H9 (cell line): ENCODE results near the gene FAM170B. TPM values are rescaled to one million over a fixed set of nuclear protein-coding genes. Genes with fewer than 3 reads are reported as not detected.

Experiments used
- DNase-seq: peaks from one replicate; pipeline ENCODE4 v3.0.0-alpha.2; 2017
- H2AFZ ChIP-seq: one replicate; pipeline ENCODE4 v1.6.1; 2013; ENCODE audit warnings: mild to moderate bottlenecking, low read length, control low read depth, moderate library complexity
- H2AK5ac ChIP-seq: 2 replicates; pipeline ENCODE4 v1.6.1; 2013; ENCODE audit warnings: low read length, control low read depth, mixed read lengths; ENCODE audit not compliant: insufficient read length
- H2BK120ac ChIP-seq: one replicate; pipeline ENCODE4 v1.6.1; 2013; ENCODE audit warnings: low read depth, mild to moderate bottlenecking, low read length, control low read depth, inconsistent platforms; ENCODE audit not compliant: poor library complexity, severe bottlenecking
- H2BK12ac ChIP-seq: 2 replicates; pipeline ENCODE4 v1.6.1; 2013; ENCODE audit warnings: low read length, control low read depth, mixed read lengths, low read depth; ENCODE audit not compliant: insufficient read length
- H2BK15ac ChIP-seq: 2 replicates; pipeline ENCODE4 v1.6.1; 2013; ENCODE audit warnings: low read depth, low read length, control low read depth
- H2BK20ac ChIP-seq: one replicate; pipeline ENCODE4 v1.6.1; 2013; ENCODE audit warnings: low read depth, mild to moderate bottlenecking, low read length, control low read depth, inconsistent platforms; ENCODE audit not compliant: poor library complexity, severe bottlenecking
- H2BK5ac ChIP-seq: 2 replicates; pipeline ENCODE4 v1.6.1; 2013; ENCODE audit warnings: low read length, control low read depth, mixed read lengths; ENCODE audit not compliant: insufficient read length
- H3K14ac ChIP-seq: 2 replicates; pipeline ENCODE4 v1.6.1; 2013; ENCODE audit warnings: low read length, control low read depth; ENCODE audit not compliant: insufficient read depth
- H3K18ac ChIP-seq: 2 replicates; pipeline ENCODE4 v1.6.1; 2013; ENCODE audit warnings: low read depth, mild to moderate bottlenecking, mixed read lengths, low read length, control low read depth; ENCODE audit not compliant: insufficient read length
- H3K23ac ChIP-seq: 2 replicates; pipeline ENCODE4 v1.6.1; 2013; ENCODE audit warnings: low read length, control low read depth, mixed read lengths, low read depth; ENCODE audit not compliant: insufficient read length
- H3K23me2 ChIP-seq: 2 replicates; pipeline ENCODE4 v1.6.1; 2013; ENCODE audit warnings: low read depth, mild to moderate bottlenecking, mixed read lengths, low read length, control low read depth; ENCODE audit not compliant: insufficient read length, poor library complexity, severe bottlenecking
- H3K27ac ChIP-seq: 2 replicates; pipeline ENCODE4 v1.5.1; 2013; ENCODE audit warnings: low read length, control low read depth, mixed read lengths, low read depth; ENCODE audit not compliant: insufficient read length
- H3K27me3 ChIP-seq: 2 replicates; pipeline ENCODE4 v1.6.1; 2013; ENCODE audit warnings: low read length, control low read depth, inconsistent platforms; ENCODE audit not compliant: insufficient read depth
- H3K4ac ChIP-seq: 2 replicates; pipeline ENCODE4 v1.6.1; 2013; ENCODE audit warnings: low read depth, mild to moderate bottlenecking, control low read depth, inconsistent platforms, low read length, moderate library complexity
- H3K4me1 ChIP-seq: 2 replicates; pipeline ENCODE4 v1.6.1; 2013; ENCODE audit warnings: low read length, control low read depth, inconsistent platforms; ENCODE audit not compliant: insufficient read depth
- H3K4me2 ChIP-seq: 2 replicates; pipeline ENCODE4 v1.6.1; 2013; ENCODE audit warnings: low read length, control low read depth, mixed read lengths; ENCODE audit not compliant: insufficient read length, insufficient read depth
- H3K56ac ChIP-seq: 2 replicates; pipeline ENCODE4 v1.6.1; 2013; ENCODE audit warnings: low read depth, mild to moderate bottlenecking, mixed read lengths, low read length, control low read depth; ENCODE audit not compliant: insufficient read length
- H3K79me1 ChIP-seq: 2 replicates; pipeline ENCODE4 v1.6.1; 2013; ENCODE audit warnings: low read depth, mild to moderate bottlenecking, moderate library complexity, low read length, control low read depth, inconsistent platforms; ENCODE audit not compliant: insufficient read depth, poor library complexity, severe bottlenecking
- H3K79me2 ChIP-seq: 2 replicates; pipeline ENCODE4 v1.6.1; 2013; ENCODE audit warnings: low read length, control low read depth, inconsistent platforms; ENCODE audit not compliant: insufficient read depth
- H3K9ac ChIP-seq: 2 replicates; pipeline ENCODE4 v1.6.1; 2013; ENCODE audit warnings: low read length, control low read depth, mixed read lengths; ENCODE audit not compliant: insufficient read length; ENCODE audit errors: extremely low read depth
- H3K9me3 ChIP-seq: one replicate; pipeline ENCODE4 v1.6.1; 2013; ENCODE audit warnings: low read depth, low read length, inconsistent platforms; ENCODE audit not compliant: control insufficient read depth
- H3T11ph ChIP-seq: one replicate; pipeline ENCODE4 v1.6.1; 2013; ENCODE audit warnings: mild to moderate bottlenecking, low read length, control low read depth, inconsistent platforms
- H4K20me1 ChIP-seq: one replicate; pipeline ENCODE4 v1.6.1; 2013; ENCODE audit not compliant: control insufficient read depth, insufficient read length, insufficient read depth
- H4K5ac ChIP-seq: 2 replicates; pipeline ENCODE4 v1.6.1; 2013; ENCODE audit warnings: low read depth, mild to moderate bottlenecking, mixed read lengths, low read length, control low read depth; ENCODE audit not compliant: insufficient read length
- H4K8ac ChIP-seq: replicated peaks from 2 replicates; pipeline ENCODE4 v1.6.1; 2013; ENCODE audit warnings: low read length, control low read depth, mixed read lengths, low read depth; ENCODE audit not compliant: insufficient read length
- H4K91ac ChIP-seq: 2 replicates; pipeline ENCODE4 v1.6.1; 2013; ENCODE audit warnings: low read depth, mild to moderate bottlenecking, moderate library complexity, mixed read lengths, low read length, control low read depth; ENCODE audit not compliant: insufficient read length
- H3K27ac Mint-ChIP-seq, 3 experiments: 2 replicates in 2 of 3; 3 replicates in 1 of 3; pipeline ENCODE4 v1.8.0; 2020 to 2021; ENCODE audit warnings: mixed read lengths in 3 of 3, mild to moderate bottlenecking in 1 of 3, moderate library complexity in 1 of 3
- H3K27me3 Mint-ChIP-seq: 2 replicates; pipeline ENCODE4 v1.8.0; 2021; ENCODE audit warnings: low read depth, mild to moderate bottlenecking, moderate library complexity, mixed read lengths
- H3K36me3 Mint-ChIP-seq, 3 experiments: 2 replicates in 2 of 3; 3 replicates in 1 of 3; pipeline ENCODE4 v1.8.0; 2020 to 2021; ENCODE audit warnings: low read depth in 3 of 3, mixed read lengths in 3 of 3; ENCODE audit not compliant: insufficient read depth in 1 of 3
- H3K4me1 Mint-ChIP-seq, 2 experiments: 2 replicates each; pipeline ENCODE4 v1.8.0; 2020; ENCODE audit warnings: mixed read lengths in 2 of 2
- H3K4me3 Mint-ChIP-seq, 2 experiments: 2 replicates in 1 of 2; 3 replicates in 1 of 2; pipeline ENCODE4 v1.8.0; 2020 to 2021; ENCODE audit warnings: mild to moderate bottlenecking in 2 of 2, mixed read lengths in 2 of 2, moderate library complexity in 1 of 2
- H3K9me3 Mint-ChIP-seq, 2 experiments: 2 replicates in 1 of 2; 3 replicates in 1 of 2; pipeline ENCODE4 v1.8.0; 2020; ENCODE audit warnings: mild to moderate bottlenecking in 2 of 2, mixed read lengths in 2 of 2, moderate library complexity in 1 of 2
- CTCF ChIP-seq: fragments of 200-600 bp; sonication (generic); conservative IDR thresholded peaks from 3 replicates; pipeline ENCODE4 v1.8.0; 2021; ENCODE audit warnings: antibody characterized with exemption, mild to moderate bottlenecking
- WGBS: extraction: QIAGEN DNeasy Blood & Tissue Kit; methylation state at CpG from one replicate; pipeline ENCODE4 v1.1.7; 2013; ENCODE audit warnings: missing lambda C conversion rate, low lambda C conversion rate, mixed read lengths; ENCODE audit not compliant: insufficient read length; ENCODE audit errors: extremely low coverage; 5-methylcytosine and 5-hydroxymethylcytosine counted together
- total RNA-seq: library from RNA; stranded (reverse); gene quantifications from 2 replicates; pipeline ENCODE4 v1.2.1, GENCODE V29; 2021

FAM170B gene
- total RNA-seq, 1 experiment from 2014 or later = not detected

GRCh38 chr10:49152037-49152436 is 18.2 kb upstream of the FAM170B start:
- DNase-seq = no peak
- H3K27ac Mint-ChIP-seq = no peak overlapping the region
- Histone ChIP-seq H2BK5ac (no peak overlapping the region), H3K4me1 (no peaks in the 10 kb centered on the region), H4K20me1 (no peaks in the 10 kb centered on the region), H4K5ac (no peak overlapping the region), H3K9ac (no peak overlapping the region), H2BK15ac (no peak overlapping the region), H2AK5ac (no peak overlapping the region), H2BK120ac (no peak overlapping the region), H3K23ac (no peak overlapping the region), H3K9me3 (no peaks in the 10 kb centered on the region), H3K18ac (no peak overlapping the region), H3K27ac (no peak overlapping the region), H4K8ac (no peak overlapping the region), H4K91ac (no peak overlapping the region), H2AFZ (no peak overlapping the region), H3K56ac (no peak overlapping the region), H3K4ac (no peak overlapping the region), H3K79me2 (no peaks in the 10 kb centered on the region), H3T11ph (no peak overlapping the region), H3K23me2 (no peaks in the 10 kb centered on the region), H2BK12ac (no peak overlapping the region), H3K4me2 (no peak overlapping the region), H3K27me3 (no peaks in the 10 kb centered on the region), H3K14ac (no peak overlapping the region), H3K79me1 (no peaks in the 10 kb centered on the region), H2BK20ac (no peak overlapping the region)
- H3K4me3 Mint-ChIP-seq = no peak overlapping the region
- H3K9me3 Mint-ChIP-seq = peaks cover 9 to 10% of the 10 kb centered on the region in 2 experiments
- H3K27me3 Mint-ChIP-seq = peaks cover 4% of the 10 kb centered on the region
- no CpG with 5 or more reads among the region's 4 CpGs for WGBS
- peaks cover 0 to under 1% of the 10 kb centered on the region in 2 experiments; a peak in 3 of 4 replicates for H3K4me1 Mint-ChIP-seq
- H3K36me3 Mint-ChIP-seq = peaks cover 0 to 6% (median 4%) of the 10 kb centered on the region in 3 experiments; a peak in 5 of 7 replicates
- no peak for TF ChIP-seq CTCF
